Measurements from ENCODE around the gene PCCA.

GRCh38 chr13:100517728-100518127 is 428.8 kb downstream of the PCCA start:
- TF ChIP-seq CTCF (conservative IDR thresholded peaks at IDR 0.05) (no peak), ZFX (IDR thresholded peaks at IDR 0.05) (no peak)
